Islet of Langerhans (tissue), 1 donor: Measurements from ENCODE around the gene FAM83D.
"Not testable (repeated sequence)": the region's sequence is repeated elsewhere in the genome, so short reads cannot be mapped to it uniquely, and the experiment has no call there.

Source experiments
- FAIRE-seq: peaks from one replicate; lab custom pipeline; 2011; peaks lifted over from hg19 to GRCh38; lab: Jason Lieb, UNC

FAM83D gene

GRCh38 chr20:38963745-38964144 is 37.5 kb downstream of the FAM83D start:
- FAIRE-seq, result no peak

- no peak for FAIRE-seq
Measured at GRCh38 chr20:38965264-38965663, 39.0 kb downstream of the FAM83D start.

GRCh38 chr20:38968090-38968489 is 41.9 kb downstream of the FAM83D start:
- no peak for FAIRE-seq

GRCh38 chr20:38969708-38970107 is 43.5 kb downstream of the FAM83D start:
- no peak for FAIRE-seq

GRCh38 chr20:38970302-38970701 is 44.1 kb downstream of the FAM83D start:
- no peak for FAIRE-seq

GRCh38 chr20:38973107-38973506 is 46.9 kb downstream of the FAM83D start:
- no peak for FAIRE-seq

DNA sequence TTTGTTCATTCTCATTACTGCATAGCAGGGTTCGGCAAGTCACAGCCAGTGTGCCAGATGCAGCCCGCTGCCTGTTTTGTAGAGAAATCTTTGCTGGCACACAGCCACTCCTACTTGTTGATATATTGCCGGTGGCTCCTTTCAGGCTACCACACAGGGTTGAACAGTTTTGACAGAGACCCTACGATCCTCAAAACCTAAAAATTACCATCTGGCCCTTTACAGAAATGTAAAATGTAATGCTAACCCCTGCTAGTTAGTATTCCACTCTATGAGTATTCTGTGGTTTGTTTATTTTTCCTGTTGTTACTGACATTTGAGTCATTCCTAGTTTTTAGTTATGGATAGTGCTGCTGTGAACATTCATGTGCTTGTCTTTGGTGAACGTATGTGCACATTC is 47.4 kb downstream of the FAM83D start:
- no peak for FAIRE-seq

DNA sequence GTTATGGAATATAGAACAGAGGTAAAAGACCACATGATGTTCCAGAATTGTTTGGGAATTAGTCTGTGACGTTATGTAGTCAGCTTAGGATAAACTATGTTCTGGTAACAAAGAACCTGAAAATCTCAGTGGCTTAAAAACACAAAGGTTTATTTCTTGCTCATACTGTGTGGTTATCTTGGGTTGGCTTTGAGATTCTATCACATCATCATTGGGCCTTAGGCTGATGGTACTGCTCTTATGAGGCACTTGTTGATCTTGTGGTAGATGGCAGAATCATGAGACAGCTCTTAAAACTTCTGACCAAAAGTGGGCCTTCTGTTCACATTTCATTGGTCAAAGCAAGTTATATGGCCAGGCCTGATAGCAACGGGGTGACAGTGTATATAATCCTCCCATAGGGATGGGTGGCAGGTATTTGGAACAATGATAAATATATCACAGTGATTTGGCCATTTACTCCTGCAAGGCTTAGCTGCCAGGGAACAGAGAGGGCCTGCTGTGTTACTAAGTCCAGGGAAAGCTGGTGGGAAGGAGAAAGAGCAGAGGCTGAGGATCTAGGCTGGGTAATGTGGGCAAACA is 49.4 kb downstream of the FAM83D start:
- no peak for FAIRE-seq

DNA sequence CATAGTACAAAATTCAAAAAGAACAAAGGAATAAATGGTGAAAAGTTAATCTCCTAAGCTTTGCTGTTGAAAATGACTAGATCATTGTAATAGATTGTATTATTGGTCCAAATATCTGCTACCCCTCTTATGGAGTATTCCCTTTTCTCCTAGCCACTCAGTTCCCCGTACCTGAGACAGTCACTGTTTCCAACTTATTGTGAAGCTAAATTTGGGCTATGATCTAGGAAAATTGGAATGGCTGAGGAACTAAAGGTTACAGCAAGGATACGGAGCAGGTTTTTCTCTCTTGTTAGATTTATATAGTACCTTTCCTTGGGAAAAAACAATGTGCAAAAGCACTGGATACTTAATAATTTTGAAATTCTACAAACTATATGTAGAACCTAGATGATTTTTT is 53.2 kb downstream of the FAM83D start:
- FAIRE-seq, result no peak

GRCh38 chr20:38979842-38980241 is 53.6 kb downstream of the FAM83D start:
- no peak for FAIRE-seq

- FAIRE-seq, result no peak
Measured at GRCh38 chr20:38982291-38982690, 56.1 kb downstream of the FAM83D start.

DNA sequence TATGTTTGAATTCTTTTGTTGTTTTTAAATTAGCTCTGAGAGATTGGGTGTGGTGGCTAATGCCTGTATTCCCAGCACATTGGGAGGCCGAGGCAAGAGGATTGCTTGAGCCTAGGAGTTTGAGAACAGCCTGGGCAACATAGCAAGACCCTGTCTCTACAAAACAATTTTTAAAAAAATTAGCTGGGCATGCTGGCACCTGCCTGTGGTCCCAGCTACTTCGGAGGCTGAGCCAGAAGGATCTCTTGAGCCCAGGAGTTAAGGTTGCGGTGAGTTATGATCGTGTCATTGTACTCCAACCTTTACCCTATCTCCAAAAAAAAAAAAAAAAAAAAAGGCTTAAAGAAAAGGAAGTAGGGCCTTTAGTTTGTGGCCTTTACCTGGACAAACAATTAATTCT is 58.8 kb downstream of the FAM83D start:
- FAIRE-seq, result no peak

DNA sequence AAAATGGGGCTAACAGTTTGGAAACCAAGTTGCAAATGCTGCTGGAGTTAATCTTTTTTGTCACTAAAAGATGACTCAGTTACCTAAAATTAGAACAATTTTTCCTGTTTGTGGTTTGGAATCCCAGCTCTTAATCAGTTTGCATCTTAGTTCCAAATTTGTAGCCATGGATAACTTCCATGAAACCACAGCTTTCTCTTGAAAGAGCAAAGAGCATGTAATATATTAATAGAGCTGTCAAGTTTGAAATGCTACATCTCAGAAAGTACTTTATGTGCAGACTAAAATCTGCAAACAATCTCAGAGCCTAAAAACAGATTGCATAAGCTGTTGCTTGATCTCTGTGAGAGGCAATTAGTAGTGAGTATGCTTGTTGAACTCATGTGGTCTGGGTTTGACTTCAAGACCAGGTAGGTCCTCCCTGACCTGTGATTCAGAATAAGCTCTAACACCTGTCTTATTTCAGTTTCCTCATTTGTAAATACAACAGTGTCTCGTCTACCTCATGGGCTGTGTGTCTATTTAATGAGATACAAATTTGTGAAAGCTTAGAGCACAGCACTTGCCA is 59.5 kb downstream of the FAM83D start:
- peak; percentile 90 for FAIRE-seq

DNA sequence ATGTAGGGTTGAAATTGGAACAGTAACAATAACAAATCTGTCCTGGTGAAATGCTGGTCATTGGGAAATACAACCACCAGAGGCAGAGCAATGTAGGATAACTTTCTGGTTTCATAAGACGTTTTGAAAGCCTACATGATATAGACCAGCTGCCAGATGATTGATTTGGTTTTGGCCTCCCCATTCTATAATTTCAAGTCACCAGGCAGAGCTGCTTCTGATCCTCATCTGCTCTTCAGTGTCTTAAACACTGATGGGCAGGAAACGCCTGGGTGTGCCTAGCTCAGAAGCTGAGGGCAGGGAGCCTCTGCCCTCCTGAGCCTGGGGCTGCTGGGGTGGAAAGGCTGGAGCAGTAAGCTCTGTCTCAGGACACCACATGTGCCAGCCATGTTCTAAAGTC is 60.4 kb downstream of the FAM83D start:
- no peak for FAIRE-seq

DNA sequence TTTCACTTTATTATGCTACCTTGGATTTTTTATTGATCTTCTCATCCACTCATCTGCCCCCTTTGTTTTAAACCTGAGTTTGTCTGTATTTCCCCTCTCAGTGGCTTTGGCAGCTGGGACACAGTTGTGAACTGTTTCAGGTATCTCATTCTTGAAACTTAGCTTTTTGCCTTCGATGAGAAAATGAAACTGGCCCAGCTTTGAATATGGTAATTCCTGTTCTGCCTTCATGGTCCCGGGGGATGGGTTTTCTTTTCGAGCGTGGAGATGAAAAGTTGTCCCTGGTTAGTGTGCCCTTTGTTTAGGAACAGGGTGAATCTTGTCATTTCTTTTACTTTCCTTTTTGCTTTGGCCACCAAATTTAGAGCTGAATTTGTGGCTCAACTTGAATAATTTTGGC is 61.6 kb downstream of the FAM83D start:
- no peak for FAIRE-seq

- no peak for FAIRE-seq
Measured at GRCh38 chr20:38990728-38991127, 64.5 kb downstream of the FAM83D start.

- FAIRE-seq, result no peak
Measured at GRCh38 chr20:38991814-38992704, 65.8 kb downstream of the FAM83D start.

- FAIRE-seq, result no peak
Measured at GRCh38 chr20:38995536-38996044, 69.4 kb downstream of the FAM83D start.

GRCh38 chr20:38996866-38997265 is 70.6 kb downstream of the FAM83D start:
- FAIRE-seq, result not testable (repeated sequence)

DNA sequence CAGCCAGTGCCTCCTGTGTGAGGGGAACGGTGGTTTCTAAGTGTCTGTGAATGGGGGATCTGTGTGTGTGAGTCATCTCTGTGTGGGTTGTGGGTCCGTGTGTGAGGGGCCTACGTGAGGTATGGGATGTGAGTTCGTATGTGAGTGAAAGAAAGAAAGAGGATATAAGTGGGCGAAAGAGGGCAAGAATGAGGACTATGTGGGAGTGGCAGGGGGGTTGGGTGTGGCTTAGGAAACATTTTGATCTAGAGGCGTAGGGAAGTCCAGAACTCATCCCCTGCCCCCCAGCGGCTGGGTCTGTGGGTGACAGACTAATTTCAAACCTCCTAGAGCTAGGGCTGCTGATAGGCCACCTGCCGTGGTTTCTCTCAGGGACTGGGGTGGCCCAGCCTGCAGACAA is 71.4 kb downstream of the FAM83D start:
- FAIRE-seq, result no peak

GRCh38 chr20:38999217-38999616 is 73.0 kb downstream of the FAM83D start:
- FAIRE-seq, result no peak

GRCh38 chr20:38999965-39000910 is 74.0 kb downstream of the FAM83D start:
- no peak for FAIRE-seq
